ENCODE data around the gene PARD3. TPM values are rescaled to one million over a fixed set of nuclear protein-coding genes. Genes with fewer than 3 reads are reported as not detected.

Gene PARD3
- total RNA-seq, 2 donors from 2014 or later = 59.6 to 74.6 TPM

DNA sequence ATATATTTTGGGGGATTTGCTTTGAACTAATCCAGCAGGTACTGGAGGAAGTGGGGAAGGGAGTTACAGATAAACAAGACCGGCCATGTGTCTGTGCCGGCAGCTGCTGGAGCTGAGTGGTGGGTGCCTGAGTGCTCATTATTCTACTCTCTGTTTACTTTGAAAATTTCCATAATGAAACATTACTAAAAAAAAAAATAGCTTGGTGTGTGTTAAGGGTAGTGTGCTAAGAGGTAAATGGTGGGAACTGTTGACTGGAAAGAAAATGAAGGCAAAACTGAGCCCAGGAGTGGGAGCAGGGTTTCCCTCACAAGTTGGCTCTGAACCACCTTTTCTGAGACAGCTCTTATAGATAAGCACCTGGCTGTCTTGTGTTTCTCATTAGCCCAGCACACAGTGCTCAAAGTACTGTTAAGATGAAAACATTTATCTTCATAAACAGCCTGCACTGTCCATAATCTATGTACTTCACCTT is 50.6 kb downstream of the PARD3 start:
- TF ChIP-seq, protein P1, sequence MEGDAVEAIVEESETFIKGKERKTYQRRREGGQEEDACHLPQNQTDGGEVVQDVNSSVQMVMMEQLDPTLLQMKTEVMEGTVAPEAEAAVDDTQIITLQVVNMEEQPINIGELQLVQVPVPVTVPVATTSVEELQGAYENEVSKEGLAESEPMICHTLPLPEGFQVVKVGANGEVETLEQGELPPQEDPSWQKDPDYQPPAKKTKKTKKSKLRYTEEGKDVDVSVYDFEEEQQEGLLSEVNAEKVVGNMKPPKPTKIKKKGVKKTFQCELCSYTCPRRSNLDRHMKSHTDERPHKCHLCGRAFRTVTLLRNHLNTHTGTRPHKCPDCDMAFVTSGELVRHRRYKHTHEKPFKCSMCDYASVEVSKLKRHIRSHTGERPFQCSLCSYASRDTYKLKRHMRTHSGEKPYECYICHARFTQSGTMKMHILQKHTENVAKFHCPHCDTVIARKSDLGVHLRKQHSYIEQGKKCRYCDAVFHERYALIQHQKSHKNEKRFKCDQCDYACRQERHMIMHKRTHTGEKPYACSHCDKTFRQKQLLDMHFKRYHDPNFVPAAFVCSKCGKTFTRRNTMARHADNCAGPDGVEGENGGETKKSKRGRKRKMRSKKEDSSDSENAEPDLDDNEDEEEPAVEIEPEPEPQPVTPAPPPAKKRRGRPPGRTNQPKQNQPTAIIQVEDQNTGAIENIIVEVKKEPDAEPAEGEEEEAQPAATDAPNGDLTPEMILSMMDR (conservative IDR thresholded peaks at IDR 0.05) = no peak
- no peak overlapping the region for H3K27ac ChIP-seq (ENCODE audit: low read depth, low read length)

DNA sequence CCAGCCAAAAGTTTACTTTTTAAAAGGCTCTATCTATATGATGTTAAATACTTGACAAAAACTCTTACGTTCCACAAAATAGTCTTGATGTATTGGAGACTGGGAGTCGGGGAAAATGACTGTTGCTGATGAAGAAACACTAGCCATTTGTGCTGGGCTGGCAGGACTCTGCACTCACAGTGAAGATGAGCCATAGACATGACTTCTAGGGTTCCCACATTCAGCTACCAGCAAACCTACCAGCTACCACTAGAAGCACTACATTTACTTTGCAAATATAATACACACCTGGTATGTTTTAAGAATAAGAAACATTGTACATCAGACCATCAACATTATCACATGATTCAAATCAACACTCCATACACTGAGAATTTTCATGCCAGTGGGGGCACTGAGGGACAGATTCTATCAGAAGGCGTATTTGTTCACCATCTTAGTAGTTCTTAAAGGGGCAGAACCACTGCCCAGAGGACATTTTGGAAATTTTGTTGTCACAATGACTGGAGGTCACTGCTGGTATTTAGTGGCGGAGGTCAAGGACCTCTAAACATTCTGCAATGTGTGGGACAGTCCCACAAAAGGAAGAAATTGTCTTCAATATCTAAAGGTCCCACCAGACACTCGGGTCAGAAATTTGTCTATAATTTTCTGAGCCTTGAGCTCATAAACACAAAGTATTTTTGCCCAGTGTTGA is 52.3 kb downstream of the PARD3 start:
- Mint-ChIP-seq H3K27ac (no peak overlapping the region), H3K4me3 (no peak overlapping the region), H3K36me3 (ENCODE audit: low read depth) (no peaks in the 10 kb centered on the region), H3K4me1 (peaks cover 55% of the 10 kb centered on the region), H3K27me3 (ENCODE audit: insufficient read depth) (no peaks in the 10 kb centered on the region), H3K9me3 (no peaks in the 10 kb centered on the region)
- WGBS, 2 experiments (ENCODE audit: insufficient coverage in 1 of 2, insufficient read length in 1 of 2) = 76 to 97% methylated on average over 3 to 5 of the region's 5 CpGs
- no peaks in the 10 kb centered on the region for H3K9me3 ChIP-seq (ENCODE audit: control insufficient read depth, low read length)
- H3K4me3 ChIP-seq (ENCODE audit: low read length) = no peak overlapping the region
- no peaks in the 10 kb centered on the region for H3K36me3 ChIP-seq (ENCODE audit: control insufficient read depth, insufficient read depth, low read length)
- H3K9ac ChIP-seq (ENCODE audit: extremely low read depth, low read length, poor library complexity, severe bottlenecking) = no peak overlapping the region
- TF ChIP-seq, protein P1 (conservative IDR thresholded peaks at IDR 0.05) = peak; percentile 45
- no peaks in the 10 kb centered on the region for H3K27me3 ChIP-seq (ENCODE audit: control insufficient read depth, insufficient read depth, low read length, poor library complexity, severe bottlenecking)
- peaks cover 19% of the 10 kb centered on the region for H3K4me1 ChIP-seq (ENCODE audit: control insufficient read depth, insufficient read depth, low read length)
- no peak overlapping the region for H3K27ac ChIP-seq (ENCODE audit: low read depth, low read length)
- no peak for DNase-seq

More for the DNA sequence above, 50.6 kb downstream of the PARD3 start:
- WGBS, 2 experiments (ENCODE audit: insufficient coverage in 1 of 2, insufficient read length in 1 of 2) = 81% methylated on average over 2 of the region's 2 CpGs; no CpG with 5 or more reads in 1 of the 2 experiments
- Histone ChIP-seq H3K27me3 (ENCODE audit: control insufficient read depth, insufficient read depth, low read length, poor library complexity, severe bottlenecking) (no peaks in the 10 kb centered on the region), H3K9me3 (ENCODE audit: control insufficient read depth, low read length) (no peaks in the 10 kb centered on the region), H3K36me3 (ENCODE audit: control insufficient read depth, insufficient read depth, low read length) (no peaks in the 10 kb centered on the region), H3K4me3 (ENCODE audit: low read length) (no peak overlapping the region), H3K9ac (ENCODE audit: extremely low read depth, low read length, poor library complexity, severe bottlenecking) (no peak overlapping the region), H3K4me1 (ENCODE audit: control insufficient read depth, insufficient read depth, low read length) (peaks cover 26% of the 10 kb centered on the region)
- H3K27ac Mint-ChIP-seq = no peak overlapping the region
- no peaks in the 10 kb centered on the region for H3K9me3 Mint-ChIP-seq
- no peaks in the 10 kb centered on the region for H3K27me3 Mint-ChIP-seq (ENCODE audit: insufficient read depth)
- H3K4me1 Mint-ChIP-seq = peaks cover 64% of the 10 kb centered on the region
- no peak for DNase-seq
- no peaks in the 10 kb centered on the region for H3K36me3 Mint-ChIP-seq (ENCODE audit: low read depth)
- no peak overlapping the region for H3K4me3 Mint-ChIP-seq

DNA sequence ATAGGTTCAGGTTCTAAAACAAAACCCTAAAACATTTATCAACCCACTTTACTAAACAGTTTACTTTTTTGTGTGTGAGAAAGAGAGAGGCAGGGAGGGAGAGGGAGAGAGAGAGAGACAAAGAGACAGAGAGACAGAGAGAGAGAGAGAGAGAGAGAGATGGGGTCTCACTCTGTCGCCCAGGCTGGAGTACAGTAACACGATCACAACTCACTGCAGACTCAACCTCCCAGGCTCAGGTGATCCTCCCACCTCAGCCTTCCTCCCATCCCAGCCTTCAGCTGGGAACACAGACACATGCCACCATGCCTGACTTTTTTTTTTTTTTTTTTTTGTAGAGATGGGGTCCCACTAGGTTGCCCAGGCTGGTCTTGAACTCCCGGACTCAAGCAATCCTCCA is 52.9 kb downstream of the PARD3 start:
- TF ChIP-seq, protein P1 (conservative IDR thresholded peaks at IDR 0.05) = no peak
- H3K27me3 Mint-ChIP-seq (ENCODE audit: insufficient read depth) = no peaks in the 10 kb centered on the region
- no peaks in the 10 kb centered on the region for H3K9me3 ChIP-seq (ENCODE audit: control insufficient read depth, low read length)
- 97% methylated on average over 3 of the region's 3 CpGs; no CpG with 5 or more reads in 1 of the 2 experiments for WGBS, 2 experiments (ENCODE audit: insufficient coverage in 1 of 2, insufficient read length in 1 of 2)
- no peaks in the 10 kb centered on the region for H3K27me3 ChIP-seq (ENCODE audit: control insufficient read depth, insufficient read depth, low read length, poor library complexity, severe bottlenecking)
- peaks cover 52% of the 10 kb centered on the region for H3K4me1 Mint-ChIP-seq
- H3K27ac Mint-ChIP-seq = no peak overlapping the region
- no peak overlapping the region for H3K4me3 Mint-ChIP-seq
- no peak overlapping the region for H3K27ac ChIP-seq (ENCODE audit: low read depth, low read length)
- H3K4me3 ChIP-seq (ENCODE audit: low read length) = no peak overlapping the region
- H3K9ac ChIP-seq (ENCODE audit: extremely low read depth, low read length, poor library complexity, severe bottlenecking) = no peak overlapping the region
- H3K9me3 Mint-ChIP-seq = no peaks in the 10 kb centered on the region
- H3K36me3 Mint-ChIP-seq (ENCODE audit: low read depth) = no peaks in the 10 kb centered on the region
- peaks cover 19% of the 10 kb centered on the region for H3K4me1 ChIP-seq (ENCODE audit: control insufficient read depth, insufficient read depth, low read length)
- no peak for DNase-seq
- no peaks in the 10 kb centered on the region for H3K36me3 ChIP-seq (ENCODE audit: control insufficient read depth, insufficient read depth, low read length)

Data from endodermal cell (in vitro differentiated cells).